ENCODE measurements around the gene C5AR2.
"Not testable (repeated sequence)": the region's sequence is repeated elsewhere in the genome, so short reads cannot be mapped to it uniquely, and the experiment has no call there.

DNA sequence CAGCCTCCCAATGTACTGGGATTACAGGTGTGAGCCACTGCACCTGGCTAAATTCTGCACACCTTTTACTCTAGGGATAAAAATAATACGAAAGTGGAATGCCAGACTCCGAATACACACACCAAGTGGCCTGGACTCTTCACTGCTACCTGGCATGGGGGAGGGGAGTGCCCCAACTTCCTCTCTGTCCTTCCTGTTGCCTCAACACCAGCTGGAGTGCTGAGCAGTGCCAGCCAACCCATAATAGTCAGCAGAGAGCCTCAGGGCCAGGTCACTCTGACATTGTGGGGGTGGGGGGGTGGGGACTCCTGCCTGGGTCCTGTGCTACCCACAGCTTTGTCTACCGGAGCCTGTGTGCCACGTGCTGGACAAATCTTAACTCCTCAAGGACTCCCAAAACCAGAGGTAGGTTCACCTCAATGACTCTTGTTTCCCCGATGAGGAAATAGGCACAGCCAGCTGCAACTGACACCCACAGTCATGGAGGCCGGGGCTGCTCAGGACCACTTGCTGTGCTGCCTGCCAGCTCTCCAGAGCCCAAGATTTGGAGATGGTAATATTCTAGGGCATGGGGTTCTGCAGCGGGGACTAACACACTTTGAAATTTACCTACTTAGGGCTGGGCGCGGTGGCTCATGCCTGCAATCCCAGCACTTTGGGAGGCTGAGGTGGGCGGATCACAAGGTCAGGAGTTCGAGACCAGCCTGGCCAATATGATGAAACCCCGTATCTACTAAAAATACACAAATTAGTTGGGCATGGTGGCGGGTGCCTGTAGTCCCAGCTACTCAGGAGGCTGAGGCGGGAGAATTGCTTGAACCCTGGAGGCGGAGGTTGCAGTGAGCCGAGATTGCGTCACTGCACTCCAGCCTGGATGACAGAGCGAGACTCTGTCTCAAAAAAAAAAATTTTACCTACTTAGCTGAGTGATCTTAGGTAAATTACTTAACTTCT is 5.1 kb downstream of the C5AR2 start:
- TF ChIP-seq, protein P1, sequence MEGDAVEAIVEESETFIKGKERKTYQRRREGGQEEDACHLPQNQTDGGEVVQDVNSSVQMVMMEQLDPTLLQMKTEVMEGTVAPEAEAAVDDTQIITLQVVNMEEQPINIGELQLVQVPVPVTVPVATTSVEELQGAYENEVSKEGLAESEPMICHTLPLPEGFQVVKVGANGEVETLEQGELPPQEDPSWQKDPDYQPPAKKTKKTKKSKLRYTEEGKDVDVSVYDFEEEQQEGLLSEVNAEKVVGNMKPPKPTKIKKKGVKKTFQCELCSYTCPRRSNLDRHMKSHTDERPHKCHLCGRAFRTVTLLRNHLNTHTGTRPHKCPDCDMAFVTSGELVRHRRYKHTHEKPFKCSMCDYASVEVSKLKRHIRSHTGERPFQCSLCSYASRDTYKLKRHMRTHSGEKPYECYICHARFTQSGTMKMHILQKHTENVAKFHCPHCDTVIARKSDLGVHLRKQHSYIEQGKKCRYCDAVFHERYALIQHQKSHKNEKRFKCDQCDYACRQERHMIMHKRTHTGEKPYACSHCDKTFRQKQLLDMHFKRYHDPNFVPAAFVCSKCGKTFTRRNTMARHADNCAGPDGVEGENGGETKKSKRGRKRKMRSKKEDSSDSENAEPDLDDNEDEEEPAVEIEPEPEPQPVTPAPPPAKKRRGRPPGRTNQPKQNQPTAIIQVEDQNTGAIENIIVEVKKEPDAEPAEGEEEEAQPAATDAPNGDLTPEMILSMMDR (IDR thresholded peaks at IDR 0.05; ENCODE audit: low read depth, low read length), result not testable (repeated sequence)
- not testable (repeated sequence) for TF ChIP-seq EZH2phosphoT487 (IDR thresholded peaks at IDR 0.05; ENCODE audit: low read depth)
